Neuronal stem cell (in vitro differentiated cells): ENCODE measurements around the gene CDCA4.
"Not testable (repeated sequence)": the region's sequence is repeated elsewhere in the genome, so short reads cannot be mapped to it uniquely, and the experiment has no call there.

Experiments used
- DNase-seq: peaks from one replicate; pipeline ENCODE4 v3.0.0-alpha.2; 2013; ENCODE audit warnings: low spot score
- H2AFZ ChIP-seq: one replicate; pipeline ENCODE4 v1.6.1; 2013; ENCODE audit warnings: mild to moderate bottlenecking, low read length, inconsistent platforms
- H2AK5ac ChIP-seq: 2 replicates; pipeline ENCODE4 v1.6.1; 2013; ENCODE audit warnings: low read depth, mild to moderate bottlenecking, inconsistent platforms, low read length, moderate library complexity, mixed read lengths
- H2BK120ac ChIP-seq: 2 replicates; pipeline ENCODE4 v1.6.1; 2013; ENCODE audit warnings: low read depth, mild to moderate bottlenecking, inconsistent platforms, low read length, moderate library complexity, mixed read lengths
- H2BK12ac ChIP-seq: one replicate; pipeline ENCODE4 v1.6.1; 2013; ENCODE audit warnings: low read length, inconsistent platforms
- H2BK15ac ChIP-seq: 2 replicates; pipeline ENCODE4 v1.6.1; 2013; ENCODE audit warnings: mild to moderate bottlenecking, low read length, inconsistent platforms, mixed read lengths
- H2BK5ac ChIP-seq: one replicate; pipeline ENCODE4 v1.6.1; 2013; ENCODE audit warnings: inconsistent platforms, mild to moderate bottlenecking, low read length, moderate library complexity
- H3K14ac ChIP-seq: one replicate; pipeline ENCODE4 v1.6.1; 2013; ENCODE audit warnings: low read length, inconsistent platforms
- H3K18ac ChIP-seq: 2 replicates; pipeline ENCODE4 v1.6.1; 2013; ENCODE audit warnings: low read length, inconsistent platforms
- H3K23ac ChIP-seq: 2 replicates; pipeline ENCODE4 v1.6.1; 2013; ENCODE audit warnings: low read depth, mild to moderate bottlenecking, mixed read lengths, low read length, inconsistent platforms; ENCODE audit not compliant: poor library complexity
- H3K27ac ChIP-seq: replicated peaks from 3 replicates; pipeline ENCODE4 v1.5.1; 2013; ENCODE audit warnings: low read length, inconsistent platforms
- H3K27me3 ChIP-seq, 3 experiments: 2 replicates each; pipeline ENCODE4 v1.6.1; 2013; ENCODE audit warnings: low read length in 3 of 3, mild to moderate bottlenecking in 2 of 3, inconsistent platforms in 1 of 3, low read depth in 1 of 3, mixed read lengths in 1 of 3, moderate library complexity in 1 of 3; ENCODE audit not compliant: control insufficient read depth in 3 of 3, insufficient read depth in 3 of 3
- H3K36me3 ChIP-seq, 2 donors: replicated peaks in 1 of 2; 2 replicates each; pipeline ENCODE4 v1.6.1; 2013; ENCODE audit warnings: low read length in 2 of 2; ENCODE audit not compliant: control insufficient read depth in 2 of 2, insufficient read depth in 2 of 2
- H3K4ac ChIP-seq: 2 replicates; pipeline ENCODE4 v1.6.1; 2013; ENCODE audit warnings: inconsistent platforms, mild to moderate bottlenecking, low read length, moderate library complexity
- H3K4me1 ChIP-seq, 2 donors: 1 replicate in 1 of 2; 2 replicates in 1 of 2; pipeline ENCODE4 v1.6.1; 2013; ENCODE audit warnings: low read length in 2 of 2, low read depth in 1 of 2; ENCODE audit not compliant: control insufficient read depth in 2 of 2, insufficient read depth in 1 of 2
- H3K4me2 ChIP-seq: one replicate; pipeline ENCODE4 v1.6.1; 2013; ENCODE audit warnings: mild to moderate bottlenecking, low read length, inconsistent platforms; ENCODE audit not compliant: insufficient read depth, poor library complexity, severe bottlenecking
- H3K4me3 ChIP-seq, 2 donors: 2 replicates each; pipeline ENCODE4 v1.5.1; 2013; ENCODE audit warnings: low read length in 2 of 2, mild to moderate bottlenecking in 2 of 2, inconsistent platforms in 1 of 2, moderate library complexity in 1 of 2
- H3K79me1 ChIP-seq: one replicate; pipeline ENCODE4 v1.6.1; 2013; ENCODE audit warnings: low read depth, mild to moderate bottlenecking, inconsistent platforms, low read length, moderate library complexity
- H3K9ac ChIP-seq: one replicate; pipeline ENCODE4 v1.6.1; 2013; ENCODE audit warnings: mild to moderate bottlenecking, low read depth, low read length, inconsistent platforms; ENCODE audit not compliant: poor library complexity
- H3K9me3 ChIP-seq, 2 donors: replicated peaks in 1 of 2; 2 replicates each; pipeline versions ENCODE3 to v1.6.1; 2013; ENCODE audit warnings: low read length in 2 of 2, mild to moderate bottlenecking in 2 of 2, inconsistent platforms in 1 of 2, low read depth in 1 of 2, mixed read lengths in 1 of 2, moderate library complexity in 1 of 2; ENCODE audit not compliant: control insufficient read depth in 2 of 2, insufficient read depth in 1 of 2
- H4K8ac ChIP-seq: one replicate; pipeline ENCODE4 v1.6.1; 2013; ENCODE audit warnings: low read depth, mild to moderate bottlenecking, inconsistent platforms, low read length, moderate library complexity
- H4K91ac ChIP-seq: one replicate; pipeline ENCODE4 v1.6.1; 2013; ENCODE audit warnings: low read length, low read depth, mild to moderate bottlenecking, inconsistent platforms; ENCODE audit not compliant: poor library complexity
- WGBS, 2 donors: extraction: QIAGEN DNeasy Blood & Tissue Kit; methylation state at CpG; one replicate each; pipeline ENCODE4 v1.1.7; 2013; ENCODE audit warnings: missing lambda C conversion rate in 2 of 2, mixed read lengths in 1 of 2; ENCODE audit not compliant: insufficient read length in 2 of 2, insufficient replicate concordance in 1 of 2; ENCODE audit errors: extremely low coverage in 2 of 2; 5-methylcytosine and 5-hydroxymethylcytosine counted together

The CDCA4 gene

DNA sequence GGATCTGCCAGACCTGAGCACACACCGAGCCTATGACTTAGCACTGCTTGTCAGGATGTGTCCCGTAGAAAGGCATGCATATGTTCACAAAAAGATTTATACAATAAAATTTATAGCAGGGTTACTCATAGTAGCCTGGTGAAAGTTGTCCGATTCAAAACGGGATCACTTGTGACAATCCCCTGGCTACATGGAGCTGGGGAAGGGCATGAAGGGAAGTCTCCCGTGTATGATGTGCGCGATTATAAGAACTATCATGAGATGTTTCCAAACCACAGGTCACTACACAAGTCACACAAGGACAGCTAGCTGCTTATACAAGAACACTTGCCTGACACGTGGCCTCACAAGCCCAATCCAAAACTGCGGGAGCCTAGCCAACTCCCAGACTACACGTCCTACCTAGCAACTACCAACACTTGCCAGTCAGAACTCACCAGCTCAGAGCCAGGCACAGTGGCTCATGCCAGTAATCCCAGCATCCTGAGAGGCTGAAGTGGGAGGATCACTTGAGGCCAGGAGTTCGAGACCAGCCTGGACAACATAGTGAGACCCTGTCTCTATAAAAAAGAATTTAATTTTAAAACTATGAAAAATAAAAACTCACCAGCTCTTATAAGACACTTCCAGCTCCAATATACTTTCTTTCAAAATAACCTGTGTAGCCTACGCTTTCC lies 7.5 kb upstream of the CDCA4 start:
- DNase-seq = no peak
- Histone ChIP-seq H3K23ac (peak overlapping the region; percentile 73), H3K4ac (no peak overlapping the region), H3K4me2 (no peak overlapping the region), H3K9me3 (peaks cover 0 to 6% of the 10 kb centered on the region in 2 donors), H3K14ac (peak overlapping the region; percentile 21), H3K27ac (no peak overlapping the region), H3K9ac (no peak overlapping the region), H4K8ac (no peak overlapping the region), H3K4me1 (no peaks in the 10 kb centered on the region), H3K36me3 (no peaks in the 10 kb centered on the region), H2BK15ac (no peak overlapping the region), H3K79me1 (no peaks in the 10 kb centered on the region), H3K18ac (no peak overlapping the region), H2AK5ac (no peak overlapping the region), H2BK120ac (no peak overlapping the region), H3K27me3 (peaks cover 3 to 18% (median 10%) of the 10 kb centered on the region in 3 experiments), H2BK5ac (no peak overlapping the region), H3K4me3 (no peak overlapping the region), H2BK12ac (no peak overlapping the region), H2AFZ (no peak overlapping the region), H4K91ac (no peak overlapping the region)
- 100% methylated on average over 1 of the region's 12 CpGs; no CpG with 5 or more reads in 1 of the 2 donors for WGBS, 2 donors

GRCh38 chr14:105027718-105028117 lies 6.8 kb upstream of the CDCA4 start:
- H3K4ac ChIP-seq, H4K91ac ChIP-seq, H2BK120ac ChIP-seq, H3K4me3 ChIP-seq, DNase-seq, H3K14ac ChIP-seq, H3K23ac ChIP-seq, H2BK5ac ChIP-seq, H3K36me3 ChIP-seq, H3K9ac ChIP-seq, H4K8ac ChIP-seq, H2AK5ac ChIP-seq, H2AFZ ChIP-seq, H3K4me2 ChIP-seq, H2BK15ac ChIP-seq, H2BK12ac ChIP-seq, H3K9me3 ChIP-seq, H3K79me1 ChIP-seq, H3K4me1 ChIP-seq, H3K18ac ChIP-seq, H3K27ac ChIP-seq: not testable (repeated sequence)
- peaks cover 0 to 13% (median 3%) of the 10 kb centered on the region in 3 experiments for H3K27me3 ChIP-seq
- WGBS, 2 donors = no CpG with 5 or more reads among the region's 4 CpGs

DNA sequence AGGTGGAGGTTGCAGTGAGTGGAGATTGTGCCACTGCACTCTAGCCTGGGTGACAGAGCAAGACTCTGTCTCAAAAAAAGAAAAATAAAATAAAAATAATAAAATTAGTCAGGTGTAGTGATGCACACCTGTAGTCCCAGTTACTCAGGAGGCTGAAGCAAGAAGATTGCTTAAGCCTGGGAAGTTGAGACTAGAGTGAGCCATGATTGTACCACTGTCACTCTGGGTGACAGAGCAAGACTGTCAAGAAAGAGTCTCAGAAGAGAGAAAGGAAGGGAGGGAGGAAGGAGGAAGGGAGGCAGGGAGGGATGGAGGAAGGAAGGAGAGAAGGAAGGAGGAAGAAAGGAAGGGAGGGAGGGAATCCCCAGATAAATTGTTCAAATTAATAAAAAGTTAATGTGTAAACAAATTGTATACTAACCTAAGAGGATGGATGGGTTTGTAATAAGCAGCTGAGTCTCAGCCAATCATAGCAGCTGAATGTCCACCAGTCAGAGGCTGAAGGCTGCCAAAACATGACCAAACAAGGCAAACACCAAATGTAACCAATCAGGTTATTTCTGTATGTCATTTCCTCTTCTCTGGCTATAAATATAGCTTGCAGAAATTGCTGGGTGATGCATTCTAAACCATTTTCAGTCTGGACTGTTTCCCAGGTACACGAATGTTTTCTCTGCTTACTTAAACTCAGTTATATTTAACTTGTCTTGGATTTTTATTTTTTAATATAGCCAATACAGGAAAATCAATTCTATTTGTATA lies 6.1 kb upstream of the CDCA4 start:
- Histone ChIP-seq H3K4me2 (no peak overlapping the region), H3K4me3 (no peak overlapping the region), H3K4me1 (peaks cover 0 to 2% of the 10 kb centered on the region in 2 donors), H3K79me1 (no peaks in the 10 kb centered on the region), H3K9me3 (no peaks in the 10 kb centered on the region), H3K9ac (no peak overlapping the region), H2BK5ac (no peak overlapping the region), H3K27ac (no peak overlapping the region), H2BK120ac (no peak overlapping the region), H2BK15ac (no peak overlapping the region), H3K36me3 (no peaks in the 10 kb centered on the region), H3K14ac (no peak overlapping the region), H2AK5ac (no peak overlapping the region), H2BK12ac (no peak overlapping the region), H4K91ac (no peak overlapping the region), H3K27me3 (peaks cover 0 to 11% (median 2%) of the 10 kb centered on the region in 3 experiments), H3K18ac (no peak overlapping the region), H3K23ac (no peak overlapping the region), H2AFZ (no peak overlapping the region), H3K4ac (no peak overlapping the region), H4K8ac (no peak overlapping the region)
- DNase-seq = no peak
- no CpG with 5 or more reads among the region's 1 CpG for WGBS, 2 donors

- H3K23ac ChIP-seq = no peak overlapping the region
- H3K4ac ChIP-seq = no peak overlapping the region
- no CpG with 5 or more reads among the region's 16 CpGs for WGBS, 2 donors
- no peak overlapping the region for H4K8ac ChIP-seq
- peaks cover 2 to 4% of the 10 kb centered on the region in 2 donors for H3K4me1 ChIP-seq
- H3K4me2 ChIP-seq = no peak overlapping the region
- no peak overlapping the region for H2AFZ ChIP-seq
- no peak overlapping the region for H3K27ac ChIP-seq
- no peak overlapping the region for H3K18ac ChIP-seq
- no peak overlapping the region for H2AK5ac ChIP-seq
- H3K4me3 ChIP-seq = no peak overlapping the region
- no peak for DNase-seq
- H3K14ac ChIP-seq = no peak overlapping the region
- H2BK12ac ChIP-seq = no peak overlapping the region
- no peak overlapping the region for H4K91ac ChIP-seq
- H3K9me3 ChIP-seq = no peaks in the 10 kb centered on the region
- no peak overlapping the region for H3K9ac ChIP-seq
- H3K36me3 ChIP-seq = no peaks in the 10 kb centered on the region
- H3K79me1 ChIP-seq = no peaks in the 10 kb centered on the region
- no peak overlapping the region for H2BK15ac ChIP-seq
- H2BK120ac ChIP-seq = no peak overlapping the region
- H3K27me3 ChIP-seq = peaks cover 0 to 6% (median 2%) of the 10 kb centered on the region in 3 experiments
- H2BK5ac ChIP-seq = no peak overlapping the region
Measured at GRCh38 chr14:105026033-105026785, 5.3 kb upstream of the CDCA4 start.
